Body of pancreas (tissue), 4 donors: ENCODE data around the gene CHI3L2.

Source experiments
- POLR2A ChIP-seq, 3 donors: fragments of 450-650 bp; IDR thresholded peaks; one replicate each; pipeline ENCODE4 v1.6.1; 2016; ENCODE audit warnings: antibody characterized with exemption in 3 of 3, mild to moderate bottlenecking in 2 of 3
- TF ChIP-seq, protein P1 (sequence below), 7 experiments: fragments of 450-650 bp in 4 of 7; fragments of 200-600 bp in 3 of 7; sonication (generic) in 3 of 7; IDR thresholded peaks; one replicate each; pipeline ENCODE4 v1.5.1; 2016 to 2019; ENCODE audit warnings: antibody characterized with exemption in 7 of 7

DNA sequence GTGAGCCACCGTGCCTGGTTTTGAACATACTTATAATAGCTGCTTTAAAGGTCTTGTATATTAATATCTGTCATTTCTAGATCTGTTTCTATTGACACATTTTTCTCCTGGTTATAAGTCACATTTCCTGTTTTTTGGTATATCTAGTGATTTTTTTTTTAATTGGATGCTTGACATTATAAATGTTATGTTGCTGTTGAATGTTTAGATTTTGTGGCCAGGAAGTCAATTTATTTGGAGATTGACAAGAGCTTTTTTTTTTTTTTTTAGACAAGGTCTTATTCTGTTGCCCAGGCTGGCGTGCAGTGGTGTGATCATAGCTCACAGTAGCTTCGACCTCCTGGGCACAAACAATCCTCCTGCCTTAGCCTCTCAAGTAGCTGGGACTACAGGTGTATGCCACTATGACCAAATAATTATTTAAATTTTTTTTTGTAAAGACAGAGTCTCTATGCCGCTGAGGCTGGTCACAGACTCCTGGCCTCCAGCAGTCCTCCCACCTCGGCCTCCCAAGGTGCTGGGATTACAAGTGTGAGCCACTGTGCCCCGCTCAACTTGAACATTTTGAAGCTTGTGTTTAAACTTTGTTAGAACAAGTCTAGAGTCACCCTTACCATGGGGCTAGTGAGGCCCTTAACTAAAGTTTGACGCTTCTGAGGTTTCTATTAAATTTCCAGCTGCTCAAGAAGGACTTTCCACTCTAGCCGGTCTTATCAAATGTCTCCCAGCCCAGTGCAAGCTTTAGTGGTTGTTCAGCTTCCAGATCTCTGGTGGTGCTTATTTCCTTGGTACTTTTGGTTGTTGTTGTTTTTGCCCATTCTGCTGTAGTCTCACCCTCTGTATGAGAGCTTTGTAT lies 8.6 kb upstream of the CHI3L2 start:
- TF ChIP-seq, protein P1, sequence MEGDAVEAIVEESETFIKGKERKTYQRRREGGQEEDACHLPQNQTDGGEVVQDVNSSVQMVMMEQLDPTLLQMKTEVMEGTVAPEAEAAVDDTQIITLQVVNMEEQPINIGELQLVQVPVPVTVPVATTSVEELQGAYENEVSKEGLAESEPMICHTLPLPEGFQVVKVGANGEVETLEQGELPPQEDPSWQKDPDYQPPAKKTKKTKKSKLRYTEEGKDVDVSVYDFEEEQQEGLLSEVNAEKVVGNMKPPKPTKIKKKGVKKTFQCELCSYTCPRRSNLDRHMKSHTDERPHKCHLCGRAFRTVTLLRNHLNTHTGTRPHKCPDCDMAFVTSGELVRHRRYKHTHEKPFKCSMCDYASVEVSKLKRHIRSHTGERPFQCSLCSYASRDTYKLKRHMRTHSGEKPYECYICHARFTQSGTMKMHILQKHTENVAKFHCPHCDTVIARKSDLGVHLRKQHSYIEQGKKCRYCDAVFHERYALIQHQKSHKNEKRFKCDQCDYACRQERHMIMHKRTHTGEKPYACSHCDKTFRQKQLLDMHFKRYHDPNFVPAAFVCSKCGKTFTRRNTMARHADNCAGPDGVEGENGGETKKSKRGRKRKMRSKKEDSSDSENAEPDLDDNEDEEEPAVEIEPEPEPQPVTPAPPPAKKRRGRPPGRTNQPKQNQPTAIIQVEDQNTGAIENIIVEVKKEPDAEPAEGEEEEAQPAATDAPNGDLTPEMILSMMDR (IDR thresholded peaks at IDR 0.05): no peak
- TF ChIP-seq POLR2A (IDR thresholded peaks at IDR 0.05): no peak
